H9 (cell line): ENCODE results near the gene ARPP21. TPM values are rescaled to one million over a fixed set of nuclear protein-coding genes. Genes with fewer than 3 reads are reported as not detected.

Experiments used
- DNase-seq: peaks from one replicate; pipeline ENCODE4 v3.0.0-alpha.2; 2017
- H2AFZ ChIP-seq: one replicate; pipeline ENCODE4 v1.6.1; 2013; ENCODE audit warnings: mild to moderate bottlenecking, low read length, control low read depth, moderate library complexity
- H2AK5ac ChIP-seq: 2 replicates; pipeline ENCODE4 v1.6.1; 2013; ENCODE audit warnings: low read length, control low read depth, mixed read lengths; ENCODE audit not compliant: insufficient read length
- H2BK120ac ChIP-seq: one replicate; pipeline ENCODE4 v1.6.1; 2013; ENCODE audit warnings: low read depth, mild to moderate bottlenecking, low read length, control low read depth, inconsistent platforms; ENCODE audit not compliant: poor library complexity, severe bottlenecking
- H2BK12ac ChIP-seq: 2 replicates; pipeline ENCODE4 v1.6.1; 2013; ENCODE audit warnings: low read length, control low read depth, mixed read lengths, low read depth; ENCODE audit not compliant: insufficient read length
- H2BK15ac ChIP-seq: 2 replicates; pipeline ENCODE4 v1.6.1; 2013; ENCODE audit warnings: low read depth, low read length, control low read depth
- H2BK20ac ChIP-seq: one replicate; pipeline ENCODE4 v1.6.1; 2013; ENCODE audit warnings: low read depth, mild to moderate bottlenecking, low read length, control low read depth, inconsistent platforms; ENCODE audit not compliant: poor library complexity, severe bottlenecking
- H2BK5ac ChIP-seq: 2 replicates; pipeline ENCODE4 v1.6.1; 2013; ENCODE audit warnings: low read length, control low read depth, mixed read lengths; ENCODE audit not compliant: insufficient read length
- H3K14ac ChIP-seq: 2 replicates; pipeline ENCODE4 v1.6.1; 2013; ENCODE audit warnings: low read length, control low read depth; ENCODE audit not compliant: insufficient read depth
- H3K18ac ChIP-seq: 2 replicates; pipeline ENCODE4 v1.6.1; 2013; ENCODE audit warnings: low read depth, mild to moderate bottlenecking, mixed read lengths, low read length, control low read depth; ENCODE audit not compliant: insufficient read length
- H3K23ac ChIP-seq: 2 replicates; pipeline ENCODE4 v1.6.1; 2013; ENCODE audit warnings: low read length, control low read depth, mixed read lengths, low read depth; ENCODE audit not compliant: insufficient read length
- H3K23me2 ChIP-seq: 2 replicates; pipeline ENCODE4 v1.6.1; 2013; ENCODE audit warnings: low read depth, mild to moderate bottlenecking, mixed read lengths, low read length, control low read depth; ENCODE audit not compliant: insufficient read length, poor library complexity, severe bottlenecking
- H3K27ac ChIP-seq: 2 replicates; pipeline ENCODE4 v1.5.1; 2013; ENCODE audit warnings: low read length, control low read depth, mixed read lengths, low read depth; ENCODE audit not compliant: insufficient read length
- H3K27me3 ChIP-seq: 2 replicates; pipeline ENCODE4 v1.6.1; 2013; ENCODE audit warnings: low read length, control low read depth, inconsistent platforms; ENCODE audit not compliant: insufficient read depth
- H3K4ac ChIP-seq: 2 replicates; pipeline ENCODE4 v1.6.1; 2013; ENCODE audit warnings: low read depth, mild to moderate bottlenecking, control low read depth, inconsistent platforms, low read length, moderate library complexity
- H3K4me1 ChIP-seq: 2 replicates; pipeline ENCODE4 v1.6.1; 2013; ENCODE audit warnings: low read length, control low read depth, inconsistent platforms; ENCODE audit not compliant: insufficient read depth
- H3K4me2 ChIP-seq: 2 replicates; pipeline ENCODE4 v1.6.1; 2013; ENCODE audit warnings: low read length, control low read depth, mixed read lengths; ENCODE audit not compliant: insufficient read length, insufficient read depth
- H3K56ac ChIP-seq: 2 replicates; pipeline ENCODE4 v1.6.1; 2013; ENCODE audit warnings: low read depth, mild to moderate bottlenecking, mixed read lengths, low read length, control low read depth; ENCODE audit not compliant: insufficient read length
- H3K79me1 ChIP-seq: 2 replicates; pipeline ENCODE4 v1.6.1; 2013; ENCODE audit warnings: low read depth, mild to moderate bottlenecking, moderate library complexity, low read length, control low read depth, inconsistent platforms; ENCODE audit not compliant: insufficient read depth, poor library complexity, severe bottlenecking
- H3K79me2 ChIP-seq: 2 replicates; pipeline ENCODE4 v1.6.1; 2013; ENCODE audit warnings: low read length, control low read depth, inconsistent platforms; ENCODE audit not compliant: insufficient read depth
- H3K9ac ChIP-seq: 2 replicates; pipeline ENCODE4 v1.6.1; 2013; ENCODE audit warnings: low read length, control low read depth, mixed read lengths; ENCODE audit not compliant: insufficient read length; ENCODE audit errors: extremely low read depth
- H3K9me3 ChIP-seq: one replicate; pipeline ENCODE4 v1.6.1; 2013; ENCODE audit warnings: low read depth, low read length, inconsistent platforms; ENCODE audit not compliant: control insufficient read depth
- H3T11ph ChIP-seq: one replicate; pipeline ENCODE4 v1.6.1; 2013; ENCODE audit warnings: mild to moderate bottlenecking, low read length, control low read depth, inconsistent platforms
- H4K20me1 ChIP-seq: one replicate; pipeline ENCODE4 v1.6.1; 2013; ENCODE audit not compliant: control insufficient read depth, insufficient read length, insufficient read depth
- H4K5ac ChIP-seq: 2 replicates; pipeline ENCODE4 v1.6.1; 2013; ENCODE audit warnings: low read depth, mild to moderate bottlenecking, mixed read lengths, low read length, control low read depth; ENCODE audit not compliant: insufficient read length
- H4K8ac ChIP-seq: replicated peaks from 2 replicates; pipeline ENCODE4 v1.6.1; 2013; ENCODE audit warnings: low read length, control low read depth, mixed read lengths, low read depth; ENCODE audit not compliant: insufficient read length
- H4K91ac ChIP-seq: 2 replicates; pipeline ENCODE4 v1.6.1; 2013; ENCODE audit warnings: low read depth, mild to moderate bottlenecking, moderate library complexity, mixed read lengths, low read length, control low read depth; ENCODE audit not compliant: insufficient read length
- H3K27ac Mint-ChIP-seq, 3 experiments: 2 replicates in 2 of 3; 3 replicates in 1 of 3; pipeline ENCODE4 v1.8.0; 2020 to 2021; ENCODE audit warnings: mixed read lengths in 3 of 3, mild to moderate bottlenecking in 1 of 3, moderate library complexity in 1 of 3
- H3K27me3 Mint-ChIP-seq: 2 replicates; pipeline ENCODE4 v1.8.0; 2021; ENCODE audit warnings: low read depth, mild to moderate bottlenecking, moderate library complexity, mixed read lengths
- H3K36me3 Mint-ChIP-seq, 3 experiments: 2 replicates in 2 of 3; 3 replicates in 1 of 3; pipeline ENCODE4 v1.8.0; 2020 to 2021; ENCODE audit warnings: low read depth in 3 of 3, mixed read lengths in 3 of 3; ENCODE audit not compliant: insufficient read depth in 1 of 3
- H3K4me1 Mint-ChIP-seq, 2 experiments: 2 replicates each; pipeline ENCODE4 v1.8.0; 2020; ENCODE audit warnings: mixed read lengths in 2 of 2
- H3K4me3 Mint-ChIP-seq, 2 experiments: 2 replicates in 1 of 2; 3 replicates in 1 of 2; pipeline ENCODE4 v1.8.0; 2020 to 2021; ENCODE audit warnings: mild to moderate bottlenecking in 2 of 2, mixed read lengths in 2 of 2, moderate library complexity in 1 of 2
- H3K9me3 Mint-ChIP-seq, 2 experiments: 2 replicates in 1 of 2; 3 replicates in 1 of 2; pipeline ENCODE4 v1.8.0; 2020; ENCODE audit warnings: mild to moderate bottlenecking in 2 of 2, mixed read lengths in 2 of 2, moderate library complexity in 1 of 2
- CTCF ChIP-seq: fragments of 200-600 bp; sonication (generic); conservative IDR thresholded peaks from 3 replicates; pipeline ENCODE4 v1.8.0; 2021; ENCODE audit warnings: antibody characterized with exemption, mild to moderate bottlenecking
- WGBS: extraction: QIAGEN DNeasy Blood & Tissue Kit; methylation state at CpG from one replicate; pipeline ENCODE4 v1.1.7; 2013; ENCODE audit warnings: missing lambda C conversion rate, low lambda C conversion rate, mixed read lengths; ENCODE audit not compliant: insufficient read length; ENCODE audit errors: extremely low coverage; 5-methylcytosine and 5-hydroxymethylcytosine counted together
- total RNA-seq: library from RNA; stranded (reverse); gene quantifications from 2 replicates; pipeline ENCODE4 v1.2.1, GENCODE V29; 2021

Gene ARPP21
- total RNA-seq, 1 experiment from 2014 or later, result not detected

DNA sequence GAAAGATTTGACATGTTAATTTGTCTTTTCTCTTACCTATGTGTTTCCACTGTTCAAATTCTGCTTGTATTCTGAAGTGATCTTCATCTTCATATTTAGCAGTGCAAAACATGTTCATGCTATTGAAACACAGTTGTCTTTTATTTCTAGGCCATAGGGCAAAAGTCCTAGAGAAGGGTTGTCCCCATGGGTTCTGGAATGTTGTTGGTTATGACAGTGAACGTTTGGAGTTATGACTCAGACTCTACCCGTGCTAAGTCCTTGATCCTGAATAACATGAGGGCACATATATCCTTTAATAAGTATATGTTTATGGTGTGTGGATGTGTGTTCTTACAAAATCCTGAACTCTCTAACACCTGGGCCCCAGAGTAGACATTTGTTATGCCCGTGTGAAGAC is 23.0 kb upstream of the ARPP21 start:
- H3K79me2 ChIP-seq, result no peaks in the 10 kb centered on the region
- H3K23me2 ChIP-seq, result no peaks in the 10 kb centered on the region
- no peak overlapping the region for H4K91ac ChIP-seq
- no peak overlapping the region for H2AFZ ChIP-seq
- Mint-ChIP-seq H3K4me1 (no peaks in the 10 kb centered on the region), H3K4me3 (no peak overlapping the region), H3K27ac (no peak overlapping the region), H3K27me3 (peaks cover 1% of the 10 kb centered on the region; the same call in 1 of the 2 replicates), H3K36me3 (no peaks in the 10 kb centered on the region), H3K9me3 (peaks cover 2 to 7% of the 10 kb centered on the region in 2 experiments; a peak in 3 of 5 replicates)
- no peak overlapping the region for H2AK5ac ChIP-seq
- DNase-seq, result no peak
- H3K79me1 ChIP-seq, result no peaks in the 10 kb centered on the region
- H3K27me3 ChIP-seq, result no peaks in the 10 kb centered on the region
- no peak for TF ChIP-seq CTCF
- H3K56ac ChIP-seq, result no peak overlapping the region
- no peak overlapping the region for H3K9ac ChIP-seq
- no peaks in the 10 kb centered on the region for H4K20me1 ChIP-seq
- WGBS, result no CpG with 5 or more reads among the region's 3 CpGs
- no peak overlapping the region for H3K14ac ChIP-seq
- no peak overlapping the region for H2BK12ac ChIP-seq
- no peak overlapping the region for H3K18ac ChIP-seq
- no peak overlapping the region for H3T11ph ChIP-seq
- no peak overlapping the region for H2BK5ac ChIP-seq
- H3K4ac ChIP-seq, result no peak overlapping the region
- H3K4me1 ChIP-seq, result no peaks in the 10 kb centered on the region
- H2BK120ac ChIP-seq, result no peak overlapping the region
- no peak overlapping the region for H3K27ac ChIP-seq
- H2BK20ac ChIP-seq, result no peak overlapping the region
- H2BK15ac ChIP-seq, result no peak overlapping the region
- H3K4me2 ChIP-seq, result no peak overlapping the region
- no peak overlapping the region for H4K8ac ChIP-seq
- no peaks in the 10 kb centered on the region for H3K9me3 ChIP-seq
- H4K5ac ChIP-seq, result no peak overlapping the region
- H3K23ac ChIP-seq, result no peak overlapping the region
